H1 (cell line): Measurements from ENCODE around the gene NUFIP2. TPM values are rescaled to one million over a fixed set of nuclear protein-coding genes. Genes with fewer than 3 reads are reported as not detected.

Experiments
- CTCF ChIA-PET: fragments of 300-600 bp; sonication (Branson Sonifier 250); formaldehyde crosslinking; loops from one replicate; lab custom pipeline; 2021; ENCODE audit not compliant: partially characterized antibody; lab: Charles Lee
- POLR2A ChIA-PET: fragments of 300-600 bp; sonication (Branson Sonifier 250); formaldehyde crosslinking; loops from one replicate; lab custom pipeline; 2021; ENCODE audit warnings: inconsistent platforms; ENCODE audit not compliant: partially characterized antibody; lab: Charles Lee
- DNase-seq, 2 experiments: peaks; one replicate each; pipeline versions ENCODE4 v3.0.0 to v3.0.0-alpha.2; 2010 to 2022; ENCODE audit warnings: low spot score in 2 of 2, low read depth in 1 of 2, mixed read lengths in 1 of 2
- FAIRE-seq: peaks from 2 replicates; lab custom pipeline; 2011; peaks lifted over from hg19 to GRCh38; lab: Jason Lieb, UNC
- H2AFZ ChIP-seq: 2 replicates; pipeline ENCODE4 v1.8.1; 2012; ENCODE audit warnings: low read length, inconsistent platforms
- H2AK5ac ChIP-seq: 2 replicates; pipeline ENCODE4 v1.6.1; 2013; ENCODE audit warnings: low read depth, low read length
- H2BK120ac ChIP-seq: replicated peaks from 2 replicates; pipeline ENCODE3; 2013; ENCODE audit warnings: low read depth, low read length, inconsistent platforms
- H2BK12ac ChIP-seq: 2 replicates; pipeline ENCODE4 v1.6.1; 2013; ENCODE audit warnings: low read depth, low read length
- H2BK15ac ChIP-seq: 2 replicates; pipeline ENCODE4 v1.6.1; 2013; ENCODE audit warnings: low read length
- H2BK20ac ChIP-seq: 2 replicates; pipeline ENCODE4 v1.6.1; 2013; ENCODE audit warnings: low read length
- H2BK5ac ChIP-seq: 2 replicates; pipeline ENCODE4 v1.6.1; 2013; ENCODE audit warnings: low read depth, low read length
- H3K14ac ChIP-seq: 2 replicates; pipeline ENCODE4 v1.6.1; 2013; ENCODE audit warnings: inconsistent platforms; ENCODE audit not compliant: insufficient read length
- H3K18ac ChIP-seq: 2 replicates; pipeline ENCODE4 v1.6.1; 2013; ENCODE audit warnings: low read length; ENCODE audit errors: extremely low read depth
- H3K23ac ChIP-seq: 2 replicates; pipeline ENCODE4 v1.6.1; 2013; ENCODE audit warnings: inconsistent platforms; ENCODE audit not compliant: insufficient read length
- H3K23me2 ChIP-seq: 2 replicates; pipeline ENCODE4 v1.6.1; 2013; ENCODE audit warnings: low read depth, low read length
- H3K27ac ChIP-seq: 2 replicates; pipeline ENCODE4 v1.6.1; 2011; ENCODE audit warnings: low read depth, low read length, inconsistent platforms
- H3K27me3 ChIP-seq, 4 experiments: replicated peaks in 1 of 4; 1 replicate in 1 of 4; 2 replicates in 3 of 4; pipeline versions ENCODE4 v1.6.1 to v1.8.1; 2011 to 2013; ENCODE audit warnings: low read length in 3 of 4, mild to moderate bottlenecking in 3 of 4, inconsistent platforms in 2 of 4, mixed read lengths in 2 of 4, moderate library complexity in 1 of 4; ENCODE audit not compliant: control insufficient read depth in 3 of 4, insufficient read depth in 3 of 4; ENCODE audit errors: extremely low read depth in 1 of 4
- H3K36me3 ChIP-seq, 4 experiments: 2 replicates each; pipeline versions ENCODE4 v1.6.1 to v1.8.1; 2011 to 2013; ENCODE audit warnings: mild to moderate bottlenecking in 4 of 4, low read length in 3 of 4, moderate library complexity in 2 of 4, control low read depth in 1 of 4, inconsistent platforms in 1 of 4; ENCODE audit not compliant: insufficient read depth in 4 of 4, control insufficient read depth in 2 of 4
- H3K4ac ChIP-seq: replicated peaks from 2 replicates; pipeline ENCODE3; 2013; ENCODE audit warnings: low read length, low read depth, mixed read lengths, inconsistent platforms; ENCODE audit not compliant: insufficient read length
- H3K4me1 ChIP-seq, 4 experiments: replicated peaks in 1 of 4; 1 replicate in 1 of 4; 2 replicates in 3 of 4; pipeline versions ENCODE4 v1.6.1 to v1.8.1; 2011 to 2013; ENCODE audit warnings: low read length in 3 of 4, inconsistent platforms in 2 of 4, mixed read lengths in 1 of 4; ENCODE audit not compliant: insufficient read depth in 4 of 4, control insufficient read depth in 3 of 4
- H3K4me2 ChIP-seq, 2 experiments: 2 replicates each; pipeline versions ENCODE4 v1.6.1 to v1.8.1; 2011 to 2013; ENCODE audit warnings: low read depth in 2 of 2, low read length in 2 of 2, control low read depth in 1 of 2, inconsistent platforms in 1 of 2, mild to moderate bottlenecking in 1 of 2; ENCODE audit not compliant: insufficient read depth in 1 of 2
- H3K4me3 ChIP-seq, 4 experiments: fragments of 200-600, 300-600 bp in 1 of 4; sonication (generic), shearing (Covaris generic), sonication (Bioruptor Twin) in 1 of 4; 2 replicates each; pipeline versions ENCODE4 v1.5.1 to v1.8.1; 2011 to 2016; ENCODE audit warnings: low read length in 4 of 4, low read depth in 3 of 4, control low read depth in 2 of 4, inconsistent platforms in 2 of 4, mild to moderate bottlenecking in 2 of 4, mixed read lengths in 1 of 4, moderate library complexity in 1 of 4; ENCODE audit not compliant: insufficient read depth in 2 of 4; ENCODE audit errors: extremely low read depth in 1 of 4
- H3K56ac ChIP-seq: replicated peaks from 2 replicates; pipeline ENCODE3; 2013; ENCODE audit warnings: low read depth, mild to moderate bottlenecking, mixed read lengths, low read length, inconsistent platforms; ENCODE audit not compliant: insufficient read length
- H3K79me1 ChIP-seq: 2 replicates; pipeline ENCODE4 v1.6.1; 2013; ENCODE audit warnings: low read depth, low read length, control low read depth
- H3K79me2 ChIP-seq, 2 experiments: 2 replicates each; pipeline versions ENCODE4 v1.6.1 to v1.8.1; 2012 to 2013; ENCODE audit warnings: low read length in 2 of 2, mild to moderate bottlenecking in 2 of 2, inconsistent platforms in 1 of 2; ENCODE audit not compliant: insufficient read depth in 2 of 2, control insufficient read depth in 1 of 2
- H3K9ac ChIP-seq, 4 experiments: replicated peaks in 1 of 4; 1 replicate in 1 of 4; 2 replicates in 3 of 4; pipeline versions ENCODE4 v1.6.1 to v1.8.1; 2011 to 2013; ENCODE audit warnings: low read depth in 3 of 4, low read length in 3 of 4, control low read depth in 2 of 4, mild to moderate bottlenecking in 2 of 4, moderate library complexity in 2 of 4, inconsistent platforms in 1 of 4; ENCODE audit errors: extremely low read depth in 1 of 4
- H3K9me3 ChIP-seq, 2 experiments: 2 replicates each; pipeline versions ENCODE4 v1.6.1 to v1.8.1; 2012 to 2013; ENCODE audit warnings: mild to moderate bottlenecking in 2 of 2, moderate library complexity in 2 of 2, control low read depth in 1 of 2, inconsistent platforms in 1 of 2, low read depth in 1 of 2, low read length in 1 of 2, mixed read lengths in 1 of 2; ENCODE audit not compliant: insufficient read depth in 2 of 2
- H4K20me1 ChIP-seq, 2 experiments: replicated peaks in 1 of 2; 2 replicates each; pipeline versions ENCODE3 to v1.8.1; 2011 to 2013; ENCODE audit warnings: inconsistent platforms in 2 of 2, low read length in 2 of 2, mild to moderate bottlenecking in 1 of 2; ENCODE audit not compliant: insufficient read depth in 2 of 2, control insufficient read depth in 1 of 2
- H4K5ac ChIP-seq: 2 replicates; pipeline ENCODE4 v1.6.1; 2013; ENCODE audit warnings: low read length, low read depth, mixed read lengths, inconsistent platforms; ENCODE audit not compliant: insufficient read length
- H4K8ac ChIP-seq: 2 replicates; pipeline ENCODE4 v1.8.0; 2013; ENCODE audit warnings: mild to moderate bottlenecking, moderate library complexity, low read length, inconsistent platforms; ENCODE audit not compliant: insufficient read depth; ENCODE audit errors: extremely low read depth
- H4K91ac ChIP-seq: replicated peaks from 2 replicates; pipeline ENCODE3; 2013; ENCODE audit warnings: low read length, mixed read lengths, inconsistent platforms; ENCODE audit not compliant: insufficient read length
- CBX8 ChIP-seq: fragments of 300-800, 300-1000 bp; sonication (generic); IDR thresholded peaks from 2 replicates; pipeline ENCODE4 v1.7.1; 2016; ENCODE audit warnings: low read depth, low read length, borderline replicate concordance
- KDM4A ChIP-seq: IDR thresholded peaks from one replicate; pipeline ENCODE4 v1.7.1; 2012; ENCODE audit warnings: low read depth, mild to moderate bottlenecking, moderate library complexity, low read length, inconsistent platforms; ENCODE audit not compliant: severe bottlenecking
- PHF8 ChIP-seq: fragments of 200-600 bp; sonication (generic); conservative IDR thresholded peaks from 2 replicates; pipeline ENCODE4 v1.7.1; 2012; ENCODE audit warnings: low read depth, mild to moderate bottlenecking, inconsistent platforms, low read length, moderate library complexity
- SIRT6 ChIP-seq: IDR thresholded peaks from one replicate; pipeline ENCODE4 v1.7.1; 2012; ENCODE audit warnings: low read length, inconsistent platforms
- SP1 ChIP-seq: IDR thresholded peaks from 2 replicates; pipeline ENCODE4 v1.6.1; 2011; ENCODE audit warnings: low read depth, low read length
- WGBS, 2 experiments: shearing (Covaris generic) in 1 of 2; methylation state at CpG; one replicate each; pipeline versions ENCODE4 v1.1.6 to v1.1.7; 2013 to 2015; ENCODE audit warnings: low lambda C conversion rate in 2 of 2, mixed read lengths in 2 of 2, inconsistent platforms in 1 of 2, low coverage in 1 of 2, missing lambda C conversion rate in 1 of 2; ENCODE audit not compliant: insufficient replicate concordance in 2 of 2, insufficient coverage in 1 of 2, insufficient read length in 1 of 2; ENCODE audit errors: extremely low coverage in 1 of 2, missing lambda C conversion rate in 1 of 2; 5-methylcytosine and 5-hydroxymethylcytosine counted together
- polyA plus RNA-seq, 7 experiments: library from polyadenylated mRNA; depleted of rRNA in 3 of 7; stranded (reverse) in 5 of 7; unstranded in 2 of 7; fragments of >200 nt in 5 of 7; fragments of 200-250 nt in 2 of 7; gene quantifications; 1 replicate in 5 of 7; 2 replicates in 1 of 7; 4 replicates in 1 of 7; pipeline versions ENCODE4 v1.2.1 to v1.2.3, GENCODE V29; 2011 to 2013; ENCODE audit warnings: missing spikeins in 2 of 7, mixed read lengths in 2 of 7
- total RNA-seq: library from RNA; stranded (reverse); fragmentation: NEBNext Ultra II Directional; extraction: Animal tissue kit (Norgen Biotek cat#: 25700); gene quantifications from 2 replicates; pipeline ENCODE4 v1.2.1, GENCODE V29; 2021

NUFIP2 gene
- total and polyA plus RNA-seq, 2 of the 8 experiments (the other 6 are each of a cell fraction or from before 2014, with no cell fraction given) = 65.9 to 118 TPM

DNA sequence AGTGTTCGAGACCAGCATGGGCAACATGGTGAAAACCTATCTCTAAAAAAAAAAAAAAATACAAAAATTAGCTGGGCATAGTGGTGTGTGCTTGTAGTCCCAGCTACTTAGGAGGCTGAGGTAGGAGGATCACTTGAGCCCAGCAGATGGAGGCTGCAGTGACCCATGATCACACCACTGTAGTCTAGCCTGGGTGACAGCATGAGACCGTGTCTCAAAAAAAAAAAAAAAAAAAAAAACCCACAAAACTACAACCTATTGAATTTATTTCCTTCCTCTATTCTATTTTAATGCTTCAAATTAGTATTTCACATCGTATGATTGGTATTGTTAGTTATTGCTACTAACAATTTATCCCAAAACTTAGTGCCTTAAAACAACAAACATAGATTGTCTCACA lies 9.4 kb upstream of the NUFIP2 start:
- Histone ChIP-seq H3K79me1 (no peaks in the 10 kb centered on the region), H3K27me3 (no peaks in the 10 kb centered on the region; a peak in 1 of 7 replicates), H3K79me2 (no peaks in the 10 kb centered on the region), H2BK20ac (no peak overlapping the region), H3K4me2 (no peak overlapping the region), H3K4me1 (no peaks in the 10 kb centered on the region), H2AK5ac (no peak overlapping the region), H4K91ac (no peak overlapping the region), H3K27ac (no peak overlapping the region), H3K56ac (no peak overlapping the region), H4K5ac (no peak overlapping the region), H3K36me3 (no peaks in the 10 kb centered on the region), H2BK15ac (no peak overlapping the region), H2BK5ac (no peak overlapping the region), H3K4me3 (no peak overlapping the region), H3K23me2 (no peaks in the 10 kb centered on the region), H3K23ac (no peak overlapping the region), H4K20me1 (no peaks in the 10 kb centered on the region), H3K9ac (no peak overlapping the region), H3K9me3 (no peaks in the 10 kb centered on the region), H2BK120ac (no peak overlapping the region), H2BK12ac (no peak overlapping the region), H2AFZ (no peak overlapping the region), H3K18ac (no peak overlapping the region), H3K4ac (no peak overlapping the region), H4K8ac (no peak overlapping the region), H3K14ac (no peak overlapping the region)
- ChIA-PET POLR2A (interaction anchor here (1.6 to 4.0 kb wide), 2 partner anchors 10 to 24 kb away, joined by 3 to 23 read pairs; partner anchors contain the start of gene NUFIP2), CTCF (interaction anchor here (1.0 to 1.4 kb wide), 2 partner anchors 9 to 15 kb away, joined by 3 read pairs; no protein-coding TSS in a partner anchor)
- TF ChIP-seq SP1 (no peak), CBX8 (no peak), SIRT6 (no peak), KDM4A (no peak), PHF8 (no peak)
- 94% methylated on average over 2 of the region's 3 CpGs; no CpG with 5 or more reads in 1 of the 2 experiments for WGBS, 2 experiments
- DNase-seq (no peak), FAIRE-seq (no peak)
